ENCODE data around the gene CTIF. TPM values are rescaled to one million over a fixed set of nuclear protein-coding genes. Genes with fewer than 3 reads are reported as not detected.

Gene CTIF
- polyA plus RNA-seq, 1 donor from 2014 or later = 50.2 TPM

DNA sequence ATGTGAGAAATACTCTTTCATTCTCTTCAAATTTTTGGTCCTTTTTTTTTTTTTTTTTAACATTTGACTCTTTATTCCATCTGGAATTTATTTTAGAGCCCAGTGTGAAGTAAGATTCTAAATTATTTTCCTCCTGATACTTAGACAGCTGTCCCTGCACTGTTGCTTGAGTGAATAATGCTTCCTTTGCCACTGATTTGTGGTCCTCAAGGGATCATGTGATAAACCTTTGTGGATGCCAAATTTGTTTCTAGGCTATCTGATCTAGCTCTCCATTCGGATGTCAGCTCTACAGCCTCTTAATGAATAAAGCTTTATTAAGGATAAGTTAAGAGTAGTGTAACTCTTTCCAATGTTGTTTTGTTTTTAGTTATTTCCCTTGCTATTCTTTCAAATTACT is 269.6 kb downstream of the CTIF start:
- no peak overlapping the region for H2AFZ ChIP-seq (ENCODE audit: low read depth, low read length)
- no peaks in the 10 kb centered on the region for H4K20me1 ChIP-seq (ENCODE audit: insufficient read depth)
- no peaks in the 10 kb centered on the region for H3K9me3 ChIP-seq (ENCODE audit: low read length)
- TF ChIP-seq TAF1 (IDR thresholded peaks at IDR 0.05; ENCODE audit: low read depth) (no peak), RAD21 (conservative IDR thresholded peaks at IDR 0.05) (no peak)
- TF ChIP-seq, protein P1, sequence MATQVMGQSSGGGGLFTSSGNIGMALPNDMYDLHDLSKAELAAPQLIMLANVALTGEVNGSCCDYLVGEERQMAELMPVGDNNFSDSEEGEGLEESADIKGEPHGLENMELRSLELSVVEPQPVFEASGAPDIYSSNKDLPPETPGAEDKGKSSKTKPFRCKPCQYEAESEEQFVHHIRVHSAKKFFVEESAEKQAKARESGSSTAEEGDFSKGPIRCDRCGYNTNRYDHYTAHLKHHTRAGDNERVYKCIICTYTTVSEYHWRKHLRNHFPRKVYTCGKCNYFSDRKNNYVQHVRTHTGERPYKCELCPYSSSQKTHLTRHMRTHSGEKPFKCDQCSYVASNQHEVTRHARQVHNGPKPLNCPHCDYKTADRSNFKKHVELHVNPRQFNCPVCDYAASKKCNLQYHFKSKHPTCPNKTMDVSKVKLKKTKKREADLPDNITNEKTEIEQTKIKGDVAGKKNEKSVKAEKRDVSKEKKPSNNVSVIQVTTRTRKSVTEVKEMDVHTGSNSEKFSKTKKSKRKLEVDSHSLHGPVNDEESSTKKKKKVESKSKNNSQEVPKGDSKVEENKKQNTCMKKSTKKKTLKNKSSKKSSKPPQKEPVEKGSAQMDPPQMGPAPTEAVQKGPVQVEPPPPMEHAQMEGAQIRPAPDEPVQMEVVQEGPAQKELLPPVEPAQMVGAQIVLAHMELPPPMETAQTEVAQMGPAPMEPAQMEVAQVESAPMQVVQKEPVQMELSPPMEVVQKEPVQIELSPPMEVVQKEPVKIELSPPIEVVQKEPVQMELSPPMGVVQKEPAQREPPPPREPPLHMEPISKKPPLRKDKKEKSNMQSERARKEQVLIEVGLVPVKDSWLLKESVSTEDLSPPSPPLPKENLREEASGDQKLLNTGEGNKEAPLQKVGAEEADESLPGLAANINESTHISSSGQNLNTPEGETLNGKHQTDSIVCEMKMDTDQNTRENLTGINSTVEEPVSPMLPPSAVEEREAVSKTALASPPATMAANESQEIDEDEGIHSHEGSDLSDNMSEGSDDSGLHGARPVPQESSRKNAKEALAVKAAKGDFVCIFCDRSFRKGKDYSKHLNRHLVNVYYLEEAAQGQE (IDR thresholded peaks at IDR 0.05; ENCODE audit: borderline replicate concordance) = no peak
- TF ChIP-seq, protein P2, sequence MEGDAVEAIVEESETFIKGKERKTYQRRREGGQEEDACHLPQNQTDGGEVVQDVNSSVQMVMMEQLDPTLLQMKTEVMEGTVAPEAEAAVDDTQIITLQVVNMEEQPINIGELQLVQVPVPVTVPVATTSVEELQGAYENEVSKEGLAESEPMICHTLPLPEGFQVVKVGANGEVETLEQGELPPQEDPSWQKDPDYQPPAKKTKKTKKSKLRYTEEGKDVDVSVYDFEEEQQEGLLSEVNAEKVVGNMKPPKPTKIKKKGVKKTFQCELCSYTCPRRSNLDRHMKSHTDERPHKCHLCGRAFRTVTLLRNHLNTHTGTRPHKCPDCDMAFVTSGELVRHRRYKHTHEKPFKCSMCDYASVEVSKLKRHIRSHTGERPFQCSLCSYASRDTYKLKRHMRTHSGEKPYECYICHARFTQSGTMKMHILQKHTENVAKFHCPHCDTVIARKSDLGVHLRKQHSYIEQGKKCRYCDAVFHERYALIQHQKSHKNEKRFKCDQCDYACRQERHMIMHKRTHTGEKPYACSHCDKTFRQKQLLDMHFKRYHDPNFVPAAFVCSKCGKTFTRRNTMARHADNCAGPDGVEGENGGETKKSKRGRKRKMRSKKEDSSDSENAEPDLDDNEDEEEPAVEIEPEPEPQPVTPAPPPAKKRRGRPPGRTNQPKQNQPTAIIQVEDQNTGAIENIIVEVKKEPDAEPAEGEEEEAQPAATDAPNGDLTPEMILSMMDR (IDR thresholded peaks at IDR 0.05; ENCODE audit: poor library complexity, severe bottlenecking) = no peak
- H3K27ac ChIP-seq (ENCODE audit: low read length) = no peak overlapping the region
- H3K9ac ChIP-seq (ENCODE audit: low read length) = no peak overlapping the region
- no peaks in the 10 kb centered on the region for H3K27me3 ChIP-seq (ENCODE audit: insufficient read depth, low read depth, low read length)
- no peaks in the 10 kb centered on the region for H3K79me2 ChIP-seq (replicated peaks; ENCODE audit: insufficient read depth, low read length)
- no peak overlapping the region for H3K4me3 ChIP-seq (ENCODE audit: low read length)
- H3F3A ChIP-seq (ENCODE audit: insufficient read depth, low read length, poor library complexity, severe bottlenecking) = no peaks in the 10 kb centered on the region
- H3K36me3 ChIP-seq (ENCODE audit: insufficient read depth, low read length) = peaks cover 2% of the 10 kb centered on the region
- no peaks in the 10 kb centered on the region for H3K9me2 ChIP-seq (ENCODE audit: insufficient read depth, low read length)
- H3K4me2 ChIP-seq (ENCODE audit: low read length) = no peak overlapping the region

DNA sequence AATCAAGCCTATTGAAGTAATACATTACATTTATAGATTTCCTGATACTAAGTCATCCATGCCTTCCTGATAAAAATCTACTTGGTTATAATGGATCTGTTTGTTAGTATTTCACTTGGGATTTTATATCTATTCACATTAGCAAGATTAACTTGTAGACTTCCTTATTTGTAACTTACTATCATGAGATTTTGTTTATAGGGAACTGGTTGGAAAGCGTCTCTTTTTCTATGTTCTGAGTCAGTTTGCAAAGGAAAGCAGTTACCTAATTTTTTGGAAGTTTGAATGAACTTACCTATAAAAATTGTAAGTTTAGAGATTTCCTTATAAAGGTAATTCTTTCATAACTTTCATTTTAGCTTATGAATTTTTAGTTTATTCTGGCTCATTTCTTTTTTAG is 270.5 kb downstream of the CTIF start:
- Histone ChIP-seq H3K27me3 (ENCODE audit: insufficient read depth, low read depth, low read length) (no peaks in the 10 kb centered on the region), H3K4me3 (ENCODE audit: low read length) (no peak overlapping the region), H3K4me2 (ENCODE audit: low read length) (no peak overlapping the region), H3K36me3 (ENCODE audit: insufficient read depth, low read length) (no peaks in the 10 kb centered on the region), H3K79me2 (replicated peaks; ENCODE audit: insufficient read depth, low read length) (no peaks in the 10 kb centered on the region), H3K27ac (ENCODE audit: low read length) (no peak overlapping the region), H2AFZ (ENCODE audit: low read depth, low read length) (no peak overlapping the region), H3K9me3 (ENCODE audit: low read length) (no peaks in the 10 kb centered on the region), H3K9ac (ENCODE audit: low read length) (no peak overlapping the region), H4K20me1 (ENCODE audit: insufficient read depth) (no peaks in the 10 kb centered on the region), H3F3A (ENCODE audit: insufficient read depth, low read length, poor library complexity, severe bottlenecking) (no peaks in the 10 kb centered on the region), H3K9me2 (ENCODE audit: insufficient read depth, low read length) (no peaks in the 10 kb centered on the region)
- no peak for TF ChIP-seq MXI1 (conservative IDR thresholded peaks at IDR 0.05; ENCODE audit: poor library complexity, severe bottlenecking)
- TF ChIP-seq, protein P2 (IDR thresholded peaks at IDR 0.05; ENCODE audit: poor library complexity, severe bottlenecking) = no peak
- TF ChIP-seq SMC3 (conservative IDR thresholded peaks at IDR 0.05; ENCODE audit: poor library complexity) = no peak
- TF ChIP-seq EZH2 (IDR thresholded peaks at IDR 0.05; ENCODE audit: borderline replicate concordance, insufficient read depth, low read length, poor library complexity, severe bottlenecking) = no peak
- no peak for TF ChIP-seq POLR2AphosphoS5 (IDR thresholded peaks at IDR 0.05)
- TF ChIP-seq EP300 (conservative IDR thresholded peaks at IDR 0.05; ENCODE audit: poor library complexity, severe bottlenecking) = no peak
- TF ChIP-seq, protein P1 (IDR thresholded peaks at IDR 0.05; ENCODE audit: borderline replicate concordance) = no peak
- no peak for TF ChIP-seq RAD21 (conservative IDR thresholded peaks at IDR 0.05)
- TF ChIP-seq TAF1 (IDR thresholded peaks at IDR 0.05; ENCODE audit: low read depth) = no peak

All from neural cell (in vitro differentiated cells).